Activated B cell treated with CpG ODN at 0.5 μM for 24 hours (primary cell): ENCODE data around the gene MKI67. TPM values are rescaled to one million over a fixed set of nuclear protein-coding genes. Genes with fewer than 3 reads are reported as not detected.
"Not testable (repeated sequence)": the region's sequence is repeated elsewhere in the genome, so short reads cannot be mapped to it uniquely, and the experiment has no call there.

Source experiments
- ATAC-seq: fragments of 200-7000 bp; cut with Tn5 transposase; one replicate; pipeline ENCODE4 v1.10.0; 2021; ENCODE audit warnings: low read depth, mild to moderate bottlenecking, moderate library complexity
- CTCF ChIA-PET: fragments of 350-600 bp; sonication (Branson Sonifier 250); formaldehyde crosslinking; loops from one replicate; lab custom pipeline; 2021; ENCODE audit warnings: antibody characterized with exemption; lab: Charles Lee
- POLR2A ChIA-PET: fragments of 350-600 bp; sonication (Branson Sonifier 250); formaldehyde crosslinking; loops from one replicate; lab custom pipeline; 2021; ENCODE audit warnings: antibody characterized with exemption; lab: Charles Lee
- DNase-seq: peaks from one replicate; pipeline ENCODE4 v3.0.0; 2022
- H3K27ac Mint-ChIP-seq: one replicate; pipeline ENCODE4 v1.8.0; 2020; ENCODE audit warnings: mixed read lengths
- H3K27me3 Mint-ChIP-seq: one replicate; pipeline ENCODE4 v1.8.0; 2021; ENCODE audit warnings: mixed read lengths
- H3K36me3 Mint-ChIP-seq: one replicate; pipeline ENCODE4 v1.8.0; 2021; ENCODE audit warnings: low read depth, mixed read lengths
- H3K4me1 Mint-ChIP-seq: one replicate; pipeline ENCODE4 v1.8.0; 2021; ENCODE audit warnings: mixed read lengths
- H3K4me3 Mint-ChIP-seq: one replicate; pipeline ENCODE4 v1.8.0; 2020; ENCODE audit warnings: mild to moderate bottlenecking, mixed read lengths
- H3K9me3 Mint-ChIP-seq: one replicate; pipeline ENCODE4 v1.8.0; 2020; ENCODE audit warnings: mixed read lengths
- intact Hi-C: fragments of 100-400 bp; cut with micrococcal nuclease; formaldehyde crosslinking; loops from one replicate; pipeline ENCODE4 v1.15.1; 2024
- total RNA-seq: library from RNA; stranded (reverse); gene quantifications from 2 replicates; pipeline ENCODE4 v1.2.3, GENCODE V29; 2022
- TF ChIP-seq, protein P1 (sequence below): fragments of 200-600 bp; IDR thresholded peaks from one replicate; pipeline ENCODE4 v1.8.0; 2022; ENCODE audit warnings: antibody characterized with exemption, mild to moderate bottlenecking

Gene MKI67
- total RNA-seq, 1 donor from 2014 or later = 2.2 TPM

DNA sequence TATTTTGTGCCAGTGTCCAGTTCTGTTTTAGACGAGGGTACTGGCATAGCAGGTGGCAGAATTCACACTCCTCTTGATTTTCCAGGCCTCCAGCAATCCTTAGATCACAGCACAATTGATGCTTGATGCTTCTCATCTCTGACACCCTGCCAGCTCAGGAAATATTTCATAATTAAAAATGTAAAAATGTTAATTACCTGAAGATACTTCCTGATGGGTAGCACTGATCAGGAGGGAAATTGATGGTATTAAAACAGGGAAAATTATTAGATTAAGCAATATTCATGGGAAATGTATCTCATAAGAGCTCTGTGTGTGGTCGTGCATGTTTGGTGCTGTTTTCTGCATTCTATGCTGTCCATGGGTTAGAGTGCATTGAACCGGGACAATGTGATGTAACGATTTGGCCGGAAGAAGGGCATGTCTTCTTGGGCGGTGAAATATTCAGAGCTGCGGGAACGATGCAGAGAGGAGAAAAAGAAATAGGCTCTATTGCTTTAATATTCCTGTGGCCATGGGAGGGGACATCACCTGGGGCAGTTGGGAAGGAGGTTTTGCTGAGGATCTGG, 43.7 kb upstream of the MKI67 start:
- H3K27ac Mint-ChIP-seq = no peak overlapping the region
- peaks cover 17% of the 10 kb centered on the region for H3K9me3 Mint-ChIP-seq
- ChIA-PET POLR2A (no interaction called here), CTCF (no interaction called here)
- H3K27me3 Mint-ChIP-seq = peaks cover 28% of the 10 kb centered on the region
- no peak overlapping the region for H3K4me3 Mint-ChIP-seq
- TF ChIP-seq, protein P1, sequence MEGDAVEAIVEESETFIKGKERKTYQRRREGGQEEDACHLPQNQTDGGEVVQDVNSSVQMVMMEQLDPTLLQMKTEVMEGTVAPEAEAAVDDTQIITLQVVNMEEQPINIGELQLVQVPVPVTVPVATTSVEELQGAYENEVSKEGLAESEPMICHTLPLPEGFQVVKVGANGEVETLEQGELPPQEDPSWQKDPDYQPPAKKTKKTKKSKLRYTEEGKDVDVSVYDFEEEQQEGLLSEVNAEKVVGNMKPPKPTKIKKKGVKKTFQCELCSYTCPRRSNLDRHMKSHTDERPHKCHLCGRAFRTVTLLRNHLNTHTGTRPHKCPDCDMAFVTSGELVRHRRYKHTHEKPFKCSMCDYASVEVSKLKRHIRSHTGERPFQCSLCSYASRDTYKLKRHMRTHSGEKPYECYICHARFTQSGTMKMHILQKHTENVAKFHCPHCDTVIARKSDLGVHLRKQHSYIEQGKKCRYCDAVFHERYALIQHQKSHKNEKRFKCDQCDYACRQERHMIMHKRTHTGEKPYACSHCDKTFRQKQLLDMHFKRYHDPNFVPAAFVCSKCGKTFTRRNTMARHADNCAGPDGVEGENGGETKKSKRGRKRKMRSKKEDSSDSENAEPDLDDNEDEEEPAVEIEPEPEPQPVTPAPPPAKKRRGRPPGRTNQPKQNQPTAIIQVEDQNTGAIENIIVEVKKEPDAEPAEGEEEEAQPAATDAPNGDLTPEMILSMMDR = no peak
- ATAC-seq = no peak
- no peaks in the 10 kb centered on the region for H3K4me1 Mint-ChIP-seq
- intact Hi-C loops = no loop called here
- H3K36me3 Mint-ChIP-seq = peaks cover 3% of the 10 kb centered on the region
- DNase-seq = no peak

DNA sequence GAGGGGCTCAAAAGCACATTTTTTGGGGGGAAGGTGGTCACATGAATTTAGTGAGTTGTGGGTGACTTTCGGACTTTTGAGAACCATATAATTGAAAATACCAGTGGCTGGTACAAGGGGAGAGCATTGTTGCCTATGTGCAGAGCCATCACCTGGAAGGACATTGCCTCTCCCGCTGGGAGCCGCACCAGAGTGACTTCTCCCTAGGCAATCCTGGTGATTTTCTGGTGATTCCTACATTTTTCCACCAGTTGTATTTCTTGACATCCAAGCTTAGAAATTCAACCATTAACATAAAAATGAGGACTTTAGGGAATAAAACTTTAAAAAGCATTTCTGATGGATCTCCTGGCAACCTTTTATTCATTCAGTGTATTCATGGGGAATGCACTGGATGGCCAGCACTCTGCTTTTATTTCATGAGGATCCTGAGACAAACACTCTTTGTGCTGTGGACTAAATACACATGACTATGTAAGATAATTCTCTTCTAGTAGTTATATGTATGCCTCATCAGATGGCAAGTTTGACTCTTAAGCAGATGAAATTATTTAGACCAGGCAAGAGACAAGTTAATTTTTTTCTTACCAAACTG, 41.8 kb upstream of the MKI67 start:
- Mint-ChIP-seq H3K9me3 (peaks cover 6% of the 10 kb centered on the region), H3K36me3 (no peaks in the 10 kb centered on the region), H3K27ac (no peak overlapping the region), H3K27me3 (peaks cover 31% of the 10 kb centered on the region), H3K4me3 (no peak overlapping the region), H3K4me1 (no peaks in the 10 kb centered on the region)
- TF ChIP-seq, protein P1 = no peak
- POLR2A ChIA-PET = no interaction called here
- no peak for ATAC-seq
- intact Hi-C loops = no loop called here
- DNase-seq = no peak
- CTCF ChIA-PET = no interaction called here

DNA sequence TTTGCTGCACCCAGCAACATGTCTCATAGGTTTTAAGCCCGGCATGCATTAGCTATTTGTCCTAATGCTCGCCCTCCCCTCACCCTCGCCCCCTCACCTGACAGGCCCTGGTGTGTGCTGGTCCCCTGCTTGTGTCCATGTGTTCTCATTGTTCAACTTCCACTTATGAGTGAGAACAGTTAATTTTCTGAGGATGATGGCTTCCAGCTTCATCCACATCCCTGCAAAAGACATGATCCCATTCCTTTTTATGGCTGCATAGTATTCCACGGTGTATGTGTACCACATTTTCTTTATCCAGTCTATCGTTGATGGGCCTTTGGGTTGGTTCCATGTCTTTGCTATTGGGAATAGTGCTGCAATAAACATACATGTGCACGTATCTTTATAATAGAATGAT, 40.9 kb upstream of the MKI67 start:
- H3K36me3 Mint-ChIP-seq, CTCF ChIA-PET, H3K9me3 Mint-ChIP-seq, H3K27ac Mint-ChIP-seq, H3K4me3 Mint-ChIP-seq, POLR2A ChIA-PET, H3K4me1 Mint-ChIP-seq, intact Hi-C loops, ATAC-seq, DNase-seq: not testable (repeated sequence)
- peaks cover 23% of the 10 kb centered on the region for H3K27me3 Mint-ChIP-seq

DNA sequence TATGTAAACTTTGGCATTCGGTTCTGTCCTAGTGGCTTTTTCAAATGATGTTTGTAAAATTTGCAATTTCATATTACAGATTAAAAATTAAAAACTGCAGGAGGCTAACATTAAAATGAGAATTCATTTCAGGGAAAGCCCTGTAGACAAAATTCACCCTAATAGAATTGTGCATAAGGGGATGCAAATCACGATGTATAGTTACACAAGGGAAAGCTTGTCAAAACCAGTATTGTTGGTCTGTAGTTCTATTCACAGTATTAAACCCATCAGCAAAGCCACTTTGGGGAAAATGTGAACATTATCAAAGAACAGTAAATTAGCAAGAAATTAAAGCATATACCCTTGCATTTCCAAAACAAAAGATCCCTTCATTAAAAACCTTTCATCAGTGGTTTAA, 39.9 kb upstream of the MKI67 start:
- intact Hi-C loops = no loop called here
- TF ChIP-seq, protein P1 = no peak
- H3K27me3 Mint-ChIP-seq = peaks cover 23% of the 10 kb centered on the region
- no peak for ATAC-seq
- ChIA-PET POLR2A (no interaction called here), CTCF (no interaction called here)
- H3K27ac Mint-ChIP-seq = no peak overlapping the region
- H3K4me3 Mint-ChIP-seq = no peak overlapping the region
- no peaks in the 10 kb centered on the region for H3K9me3 Mint-ChIP-seq
- H3K4me1 Mint-ChIP-seq = peaks cover 9% of the 10 kb centered on the region
- no peak for DNase-seq
- H3K36me3 Mint-ChIP-seq = no peaks in the 10 kb centered on the region

DNA sequence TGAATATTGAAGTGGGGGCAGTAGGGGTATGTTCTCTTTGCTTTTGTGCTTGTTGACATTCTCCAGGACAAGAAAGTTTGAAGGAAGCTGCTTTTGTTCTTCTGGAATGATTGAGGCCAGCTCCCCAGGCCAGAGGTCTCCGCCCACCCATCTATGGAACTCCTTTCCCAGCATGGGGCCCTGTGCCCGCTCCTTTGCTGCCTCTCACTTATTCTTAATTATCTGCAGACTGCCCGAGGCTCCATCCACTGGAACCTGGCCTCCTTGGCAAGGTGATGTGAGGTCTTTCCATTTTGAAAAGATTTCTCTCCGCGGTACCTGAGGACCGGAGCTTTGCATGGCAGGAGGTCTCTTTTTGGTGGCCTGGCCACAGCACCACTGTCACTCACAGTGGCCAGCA, 39.3 kb upstream of the MKI67 start:
- Mint-ChIP-seq H3K9me3 (no peaks in the 10 kb centered on the region), H3K27me3 (peaks cover 23% of the 10 kb centered on the region), H3K27ac (no peak overlapping the region), H3K4me3 (no peak overlapping the region), H3K36me3 (no peaks in the 10 kb centered on the region), H3K4me1 (peaks cover 15% of the 10 kb centered on the region)
- TF ChIP-seq, protein P1 = no peak
- intact Hi-C loops = no loop called here
- DNase-seq (no peak), ATAC-seq (no peak)
- CTCF ChIA-PET = no interaction called here
- POLR2A ChIA-PET = no interaction called here

DNA sequence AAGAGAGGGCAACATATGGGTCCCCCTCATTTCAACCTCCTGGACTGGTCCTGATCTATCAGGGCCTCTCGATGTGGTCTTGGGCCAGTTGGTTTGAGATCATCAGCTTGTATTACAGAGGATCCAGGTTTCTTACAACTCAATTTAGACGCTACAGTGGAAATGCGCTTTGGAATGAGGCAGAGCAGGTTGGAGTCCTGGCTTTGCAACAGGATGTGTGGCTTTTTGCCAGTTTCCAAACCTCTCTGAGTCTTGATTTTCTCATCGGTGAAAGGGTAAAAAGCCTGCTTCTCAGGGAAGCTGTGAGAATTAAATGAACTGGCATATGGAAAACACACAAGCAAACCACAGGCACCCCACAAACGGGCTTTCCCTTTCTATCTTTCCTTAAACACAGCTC, 37.5 kb upstream of the MKI67 start:
- POLR2A ChIA-PET = no interaction called here
- TF ChIP-seq, protein P1 = no peak
- H3K4me1 Mint-ChIP-seq = peaks cover 26% of the 10 kb centered on the region
- ATAC-seq (no peak), DNase-seq (no peak)
- H3K27me3 Mint-ChIP-seq = peaks cover 16% of the 10 kb centered on the region
- intact Hi-C loops = no loop called here
- CTCF ChIA-PET = interaction anchor here (0.7 kb wide), 1 partner anchor 10 kb away, joined by 3 read pairs; no protein-coding TSS in a partner anchor
- H3K9me3 Mint-ChIP-seq = no peaks in the 10 kb centered on the region
- H3K4me3 Mint-ChIP-seq = no peak overlapping the region
- H3K36me3 Mint-ChIP-seq = no peaks in the 10 kb centered on the region
- H3K27ac Mint-ChIP-seq = no peak overlapping the region
